ENCODE measurements around the gene PLXDC1.

DNA sequence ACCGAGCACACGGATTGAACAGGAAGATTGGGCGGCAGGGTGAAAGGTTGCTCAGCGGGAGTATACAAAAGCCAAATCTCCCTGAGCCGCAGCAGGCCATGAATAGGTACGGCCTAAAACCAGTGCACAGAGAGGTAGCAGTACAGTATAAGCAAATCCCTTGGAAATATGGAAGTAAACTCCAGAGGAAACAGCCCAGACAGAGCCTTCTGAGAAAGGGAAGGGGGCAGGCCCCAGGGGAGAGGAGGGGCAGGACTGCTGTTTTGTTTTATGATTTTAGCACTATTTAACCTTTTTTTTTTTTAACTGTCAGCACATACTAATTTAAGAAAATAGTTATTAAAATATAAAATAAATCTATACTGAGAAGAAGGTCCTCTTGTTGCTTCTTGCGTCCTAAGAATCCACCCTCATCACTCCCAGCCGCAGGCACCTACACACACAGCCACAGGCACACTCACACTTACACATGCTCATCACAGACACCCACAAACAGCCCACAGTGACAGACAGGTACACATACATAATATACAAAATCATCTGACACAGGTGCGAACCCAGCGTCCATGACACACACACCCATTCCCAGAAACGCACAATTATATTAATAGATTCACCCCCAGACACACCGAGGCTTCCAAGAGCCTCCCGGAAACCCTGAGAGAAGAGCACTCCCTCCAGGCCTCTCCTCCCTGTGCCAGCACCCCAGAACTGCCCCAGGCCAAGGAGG is 12.8 kb downstream of the PLXDC1 start:
- TF ChIP-seq, protein P1, sequence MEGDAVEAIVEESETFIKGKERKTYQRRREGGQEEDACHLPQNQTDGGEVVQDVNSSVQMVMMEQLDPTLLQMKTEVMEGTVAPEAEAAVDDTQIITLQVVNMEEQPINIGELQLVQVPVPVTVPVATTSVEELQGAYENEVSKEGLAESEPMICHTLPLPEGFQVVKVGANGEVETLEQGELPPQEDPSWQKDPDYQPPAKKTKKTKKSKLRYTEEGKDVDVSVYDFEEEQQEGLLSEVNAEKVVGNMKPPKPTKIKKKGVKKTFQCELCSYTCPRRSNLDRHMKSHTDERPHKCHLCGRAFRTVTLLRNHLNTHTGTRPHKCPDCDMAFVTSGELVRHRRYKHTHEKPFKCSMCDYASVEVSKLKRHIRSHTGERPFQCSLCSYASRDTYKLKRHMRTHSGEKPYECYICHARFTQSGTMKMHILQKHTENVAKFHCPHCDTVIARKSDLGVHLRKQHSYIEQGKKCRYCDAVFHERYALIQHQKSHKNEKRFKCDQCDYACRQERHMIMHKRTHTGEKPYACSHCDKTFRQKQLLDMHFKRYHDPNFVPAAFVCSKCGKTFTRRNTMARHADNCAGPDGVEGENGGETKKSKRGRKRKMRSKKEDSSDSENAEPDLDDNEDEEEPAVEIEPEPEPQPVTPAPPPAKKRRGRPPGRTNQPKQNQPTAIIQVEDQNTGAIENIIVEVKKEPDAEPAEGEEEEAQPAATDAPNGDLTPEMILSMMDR (IDR thresholded peaks at IDR 0.05) = no peak
- TF ChIP-seq POLR2A (IDR thresholded peaks at IDR 0.05) = no peak
